ENCODE data around the gene TET2.

DNA sequence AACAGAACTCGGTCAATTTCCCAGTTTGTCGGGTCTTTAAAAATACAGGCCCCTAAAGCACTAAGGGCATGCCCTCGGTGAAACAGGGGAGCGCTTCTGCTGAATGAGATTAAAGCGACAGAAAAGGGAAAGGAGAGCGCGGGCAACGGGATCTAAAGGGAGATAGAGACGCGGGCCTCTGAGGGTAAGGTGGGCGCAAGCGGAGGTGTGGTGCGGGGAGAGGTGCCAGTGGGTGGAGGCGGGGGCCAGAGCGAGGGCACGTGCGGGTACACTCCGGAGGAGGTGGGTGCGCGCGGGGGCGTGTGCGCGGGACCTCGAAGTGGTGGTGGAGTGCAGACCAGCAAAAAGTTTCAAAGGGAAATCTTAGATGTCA, 787 bp upstream of the TET2 start:
- no peak for TF ChIP-seq EP300 (IDR thresholded peaks at IDR 0.05)
- no peak for TF ChIP-seq CTCF (IDR thresholded peaks at IDR 0.05)
- no peak for TF ChIP-seq POLR2A (IDR thresholded peaks at IDR 0.05)
